ENCODE results near the gene TEF.
"Not testable (repeated sequence)": the region's sequence is repeated elsewhere in the genome, so short reads cannot be mapped to it uniquely, and the experiment has no call there.

Gene TEF

GRCh38 chr22:41380993-41381328 is 781 bp upstream of the TEF start:
- DNase-seq (ENCODE audit: low read depth, low spot score) = no peak

GRCh38 chr22:41382098-41382578 is 396 bp downstream of the TEF start:
- DNase-seq (ENCODE audit: low read depth, low spot score) = peak; percentile 31

- DNase-seq (ENCODE audit: low read depth, low spot score) = no peak
These were observed 868 bp downstream of the TEF start for GRCh38 chr22:41382610-41383009.

- DNase-seq (ENCODE audit: low read depth, low spot score) = no peak
These were observed 1.3 kb downstream of the TEF start for GRCh38 chr22:41383085-41383484.

- no peak for DNase-seq (ENCODE audit: low read depth, low spot score)
These were observed 2.4 kb downstream of the TEF start for GRCh38 chr22:41384128-41384527.

- DNase-seq (ENCODE audit: low read depth, low spot score) = no peak
These were observed 5.6 kb downstream of the TEF start for GRCh38 chr22:41387341-41387740.

- DNase-seq (ENCODE audit: low read depth, low spot score) = no peak
These were observed 12.2 kb downstream of the TEF start for GRCh38 chr22:41394012-41394356.

GRCh38 chr22:41395531-41396240 is 13.9 kb downstream of the TEF start:
- DNase-seq (ENCODE audit: low read depth, low spot score) = no peak

GRCh38 chr22:41397143-41397811 is 15.5 kb downstream of the TEF start:
- no peak for DNase-seq (ENCODE audit: low read depth, low spot score)

GRCh38 chr22:41398921-41399320 is 17.2 kb downstream of the TEF start:
- DNase-seq (ENCODE audit: low read depth, low spot score) = no peak

GRCh38 chr22:41401781-41402648 is 20.3 kb downstream of the TEF start:
- DNase-seq (ENCODE audit: low read depth, low spot score) = no peak

GRCh38 chr22:41402851-41403250 is 21.1 kb downstream of the TEF start:
- not testable (repeated sequence) for DNase-seq (ENCODE audit: low read depth, low spot score)

GRCh38 chr22:41403532-41404318 is 22.0 kb downstream of the TEF start:
- DNase-seq (ENCODE audit: low read depth, low spot score) = peak; percentile 73

GRCh38 chr22:41405588-41405987 is 23.8 kb downstream of the TEF start:
- DNase-seq (ENCODE audit: low read depth, low spot score) = no peak

- DNase-seq (ENCODE audit: low read depth, low spot score) = no peak
These were observed 24.7 kb downstream of the TEF start for GRCh38 chr22:41406410-41406809.

- no peak for DNase-seq (ENCODE audit: low read depth, low spot score)
These were observed 25.7 kb downstream of the TEF start for GRCh38 chr22:41407433-41407832.

- no peak for DNase-seq (ENCODE audit: low read depth, low spot score)
These were observed 26.9 kb downstream of the TEF start for GRCh38 chr22:41408665-41409064.

- no peak for DNase-seq (ENCODE audit: low read depth, low spot score)
These were observed 28.6 kb downstream of the TEF start for GRCh38 chr22:41410311-41410751.

GRCh38 chr22:41411021-41411851 is 29.5 kb downstream of the TEF start:
- no peak for DNase-seq (ENCODE audit: low read depth, low spot score)

GRCh38 chr22:41415554-41415953 is 33.8 kb downstream of the TEF start:
- DNase-seq (ENCODE audit: low read depth, low spot score) = no peak
